AG09309 (cell line): ENCODE measurements around the gene PHLDB2.

Experiments
- DNase-seq: peaks from one replicate; pipeline ENCODE4 v3.0.0-alpha.2; 2010; ENCODE audit warnings: low read depth
- H3K4me3 ChIP-seq: 2 replicates; pipeline ENCODE4 v1.5.1; 2011; ENCODE audit warnings: mild to moderate bottlenecking, low read depth, low read length, moderate library complexity; ENCODE audit not compliant: control insufficient read depth
- TF ChIP-seq, protein P1 (sequence below): IDR thresholded peaks from 2 replicates; pipeline ENCODE4 v1.5.1; 2011; ENCODE audit warnings: mild to moderate bottlenecking, low read depth, low read length, inconsistent platforms; ENCODE audit not compliant: insufficient read depth, control insufficient read depth; ENCODE audit errors: missing control alignments

The PHLDB2 gene

GRCh38 chr3:112019716-112020115 is 160.7 kb downstream of the PHLDB2 start:
- DNase-seq, result no peak
- TF ChIP-seq, protein P1, sequence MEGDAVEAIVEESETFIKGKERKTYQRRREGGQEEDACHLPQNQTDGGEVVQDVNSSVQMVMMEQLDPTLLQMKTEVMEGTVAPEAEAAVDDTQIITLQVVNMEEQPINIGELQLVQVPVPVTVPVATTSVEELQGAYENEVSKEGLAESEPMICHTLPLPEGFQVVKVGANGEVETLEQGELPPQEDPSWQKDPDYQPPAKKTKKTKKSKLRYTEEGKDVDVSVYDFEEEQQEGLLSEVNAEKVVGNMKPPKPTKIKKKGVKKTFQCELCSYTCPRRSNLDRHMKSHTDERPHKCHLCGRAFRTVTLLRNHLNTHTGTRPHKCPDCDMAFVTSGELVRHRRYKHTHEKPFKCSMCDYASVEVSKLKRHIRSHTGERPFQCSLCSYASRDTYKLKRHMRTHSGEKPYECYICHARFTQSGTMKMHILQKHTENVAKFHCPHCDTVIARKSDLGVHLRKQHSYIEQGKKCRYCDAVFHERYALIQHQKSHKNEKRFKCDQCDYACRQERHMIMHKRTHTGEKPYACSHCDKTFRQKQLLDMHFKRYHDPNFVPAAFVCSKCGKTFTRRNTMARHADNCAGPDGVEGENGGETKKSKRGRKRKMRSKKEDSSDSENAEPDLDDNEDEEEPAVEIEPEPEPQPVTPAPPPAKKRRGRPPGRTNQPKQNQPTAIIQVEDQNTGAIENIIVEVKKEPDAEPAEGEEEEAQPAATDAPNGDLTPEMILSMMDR, result no peak
- H3K4me3 ChIP-seq, result no peak overlapping the region

- no peak overlapping the region for H3K4me3 ChIP-seq
- DNase-seq, result no peak
- TF ChIP-seq, protein P1, result no peak
Observed at GRCh38 chr3:112020674-112021085, 161.6 kb downstream of the PHLDB2 start.
